ENCODE results near the gene FAM227A.

- TF ChIP-seq CTCF (IDR thresholded peaks at IDR 0.05) = no peak
- no peak for TF ChIP-seq EP300 (IDR thresholded peaks at IDR 0.05)
- TF ChIP-seq POLR2A (IDR thresholded peaks at IDR 0.05) = no peak
Observed at GRCh38 chr22:38614332-38615063, 41.7 kb downstream of the FAM227A start.

All from ovary (tissue), 3 donors.